A549 (cell line): ENCODE results near the gene PNMT. TPM values are rescaled to one million over a fixed set of nuclear protein-coding genes. Genes with fewer than 3 reads are reported as not detected.

Experiments used
- ATAC-seq, 2 experiments: fragments of 200-7000 bp in 1 of 2; fragments of >200 bp in 1 of 2; cut with Nextera tagmentation in 1 of 2; cut with Tn5 transposase in 1 of 2; 3 replicates each; pipeline versions ENCODE4 v1.8.0 to v1.9.1; 2018 to 2020; ENCODE audit warnings: mild to moderate bottlenecking in 1 of 2, moderate library complexity in 1 of 2
- CTCF ChIA-PET: fragments of 300-600 bp; sonication (Branson Sonifier 250); formaldehyde crosslinking; extraction: SDS; loops from one replicate; lab custom pipeline; 2021; ENCODE audit warnings: antibody characterized with exemption, inconsistent platforms; lab: Yijun Ruan, JAX
- POLR2A ChIA-PET: fragments of 350-600 bp; formaldehyde crosslinking; extraction: SDS; loops from one replicate; lab custom pipeline; 2021; ENCODE audit warnings: antibody characterized with exemption, inconsistent platforms; lab: Yijun Ruan, JAX
- DNase-seq, 2 experiments: peaks; one replicate each; pipeline versions ENCODE4 v3.0.0 to v3.0.0-alpha.2; 2011 to 2016; ENCODE audit warnings: low read depth in 1 of 2, low spot score in 1 of 2
- FAIRE-seq: peaks from 2 replicates; lab custom pipeline; 2011; peaks lifted over from hg19 to GRCh38; lab: Jason Lieb, UNC
- H3K27ac ChIP-seq, 2 experiments: fragments of >200 bp; sonication (Bioruptor Twin); formaldehyde crosslinking; 3 replicates each; pipeline ENCODE4 v1.5.1; 2016 to 2017
- H3K4me1 ChIP-seq: fragments of >200 bp; sonication (Bioruptor Twin); formaldehyde crosslinking; 3 replicates; pipeline ENCODE4 v1.6.1; 2016
- H3K4me2 ChIP-seq: fragments of >200 bp; sonication (Bioruptor Twin); formaldehyde crosslinking; 3 replicates; pipeline ENCODE4 v1.6.1; 2016
- H3K4me3 ChIP-seq: fragments of >200 bp; sonication (Bioruptor Twin); formaldehyde crosslinking; 3 replicates; pipeline ENCODE4 v1.5.1; 2016
- H3K9me3 ChIP-seq: fragments of >200 bp; sonication (Bioruptor Twin); formaldehyde crosslinking; 3 replicates; pipeline ENCODE4 v1.6.1; 2016
- BCL3 ChIP-seq: fragments of >200 bp; sonication (Bioruptor Twin); formaldehyde crosslinking; IDR thresholded peaks from 3 replicates; pipeline ENCODE4 v1.6.1; 2016
- CEBPB ChIP-seq, 2 experiments: fragments of >200 bp in 1 of 2; sonication (Bioruptor Twin) in 1 of 2; formaldehyde crosslinking in 1 of 2; IDR thresholded peaks; 2 replicates each; pipeline ENCODE4 v1.6.1; 2012 to 2016
- CHD4 ChIP-seq: fragments of 200-600 bp; sonication (generic); IDR thresholded peaks from 2 replicates; pipeline ENCODE4 v1.6.1; 2016; ENCODE audit warnings: antibody characterized with exemption, mild to moderate bottlenecking, borderline replicate concordance
- EHMT2 ChIP-seq: fragments of 200-600 bp; sonication (generic); IDR thresholded peaks from 2 replicates; pipeline ENCODE4 v1.6.1; 2016; ENCODE audit warnings: antibody characterized with exemption, low read depth, mild to moderate bottlenecking, moderate library complexity
- EP300 ChIP-seq, 2 experiments: fragments of >200 bp; sonication (Bioruptor Twin); formaldehyde crosslinking; IDR thresholded peaks; 2 replicates in 1 of 2; 3 replicates in 1 of 2; pipeline ENCODE4 v1.6.1; 2016 to 2017
- FOSL2 ChIP-seq, 2 experiments: fragments of 450-650 bp in 1 of 2; fragments of >200 bp in 1 of 2; sonication (Bioruptor Twin) in 1 of 2; formaldehyde crosslinking; IDR thresholded peaks; 2 replicates each; pipeline versions ENCODE4 v1.5.0 to v1.6.1; 2016 to 2020; ENCODE audit warnings: mild to moderate bottlenecking in 1 of 2, moderate library complexity in 1 of 2
- GATA3 ChIP-seq: IDR thresholded peaks from 2 replicates; pipeline ENCODE4 v1.6.1; 2012; ENCODE audit warnings: borderline replicate concordance
- HDAC2 ChIP-seq: fragments of 200-600 bp; sonication (generic); IDR thresholded peaks from 2 replicates; pipeline ENCODE4 v1.6.1; 2016
- HMGXB4 ChIP-seq: fragments of 250-450 bp; sonication (Bioruptor Pico); IDR thresholded peaks from 2 replicates; pipeline ENCODE4 v1.5.0; 2021; ENCODE audit warnings: mild to moderate bottlenecking, moderate library complexity, borderline replicate concordance
- HOXA7 ChIP-seq: fragments of 250-450 bp; sonication (Bioruptor Pico); IDR thresholded peaks from 2 replicates; pipeline ENCODE4 v1.5.0; 2020; ENCODE audit warnings: mild to moderate bottlenecking, moderate library complexity
- JUN ChIP-seq, 2 experiments: fragments of >200 bp; sonication (Bioruptor Twin); formaldehyde crosslinking; IDR thresholded peaks; 2 replicates in 1 of 2; 3 replicates in 1 of 2; pipeline ENCODE4 v1.6.1; 2016 to 2017
- KDM1A ChIP-seq: fragments of 200-600 bp; sonication (generic); IDR thresholded peaks from 2 replicates; pipeline ENCODE4 v1.6.1; 2016; ENCODE audit warnings: low read depth, mild to moderate bottlenecking
- KDM5A ChIP-seq: fragments of 200-600 bp; sonication (generic); IDR thresholded peaks from 2 replicates; pipeline ENCODE4 v1.6.1; 2016; ENCODE audit warnings: antibody characterized with exemption, mild to moderate bottlenecking
- MAFK ChIP-seq: fragments of 450-650 bp; IDR thresholded peaks from 2 replicates; pipeline ENCODE4 v1.6.1; 2014; ENCODE audit not compliant: partially characterized antibody
- MAX ChIP-seq: IDR thresholded peaks from 2 replicates; pipeline ENCODE4 v1.6.1; 2012
- MAZ ChIP-seq: fragments of 150-350 bp; IDR thresholded peaks from 2 replicates; pipeline ENCODE4 v1.6.1; 2014; ENCODE audit warnings: antibody characterized with exemption, low read depth, low read length, borderline replicate concordance
- NR3C1 ChIP-seq: fragments of >200 bp; sonication (Bioruptor Twin); formaldehyde crosslinking; IDR thresholded peaks from 3 replicates; pipeline ENCODE4 v1.6.1; 2017
- PHF8 ChIP-seq: fragments of 200-600 bp; sonication (generic); IDR thresholded peaks from 2 replicates; pipeline ENCODE4 v1.6.1; 2016; ENCODE audit warnings: low read depth, mild to moderate bottlenecking, antibody characterized with exemption, moderate library complexity, borderline replicate concordance
- POLR2A ChIP-seq: IDR thresholded peaks from 2 replicates; pipeline ENCODE4 v1.6.1; 2012; ENCODE audit warnings: mild to moderate bottlenecking, low read length
- RAD21 ChIP-seq, 2 experiments: fragments of >200 bp in 1 of 2; sonication (Bioruptor Twin) in 1 of 2; formaldehyde crosslinking in 1 of 2; IDR thresholded peaks in 1 of 2; conservative IDR thresholded peaks in 1 of 2; 2 replicates in 1 of 2; 3 replicates in 1 of 2; pipeline ENCODE4 v1.6.1; 2012 to 2018; ENCODE audit warnings: inconsistent platforms in 1 of 2
- RARB ChIP-seq: fragments of 250-450 bp; sonication (Bioruptor Pico); IDR thresholded peaks from 2 replicates; pipeline ENCODE4 v1.8.0; 2021; ENCODE audit warnings: mild to moderate bottlenecking, moderate library complexity
- RFX5 ChIP-seq: fragments of 450-650 bp; IDR thresholded peaks from 2 replicates; pipeline ENCODE4 v1.7.1; 2014; ENCODE audit warnings: antibody characterized with exemption, mild to moderate bottlenecking, moderate library complexity
- RNF2 ChIP-seq: fragments of 200-600 bp; sonication (generic); IDR thresholded peaks from 2 replicates; pipeline ENCODE4 v1.6.1; 2016; ENCODE audit warnings: low read depth, mild to moderate bottlenecking, antibody characterized with exemption, moderate library complexity, borderline replicate concordance
- SMC3 ChIP-seq: fragments of >200 bp; sonication (Bioruptor Twin); formaldehyde crosslinking; IDR thresholded peaks from 3 replicates; pipeline ENCODE4 v1.6.1; 2018; ENCODE audit warnings: inconsistent platforms
- TP53 ChIP-seq: fragments of 250-450 bp; sonication (Bioruptor Pico); IDR thresholded peaks from 2 replicates; pipeline ENCODE4 v1.5.0; 2021; ENCODE audit warnings: mild to moderate bottlenecking, moderate library complexity
- ZNF302 ChIP-seq: fragments of 250-450 bp; sonication (Bioruptor Pico); IDR thresholded peaks from 2 replicates; pipeline ENCODE4 v1.9.0; 2021; ENCODE audit warnings: inconsistent platforms, mild to moderate bottlenecking, moderate library complexity
- ZSCAN20 ChIP-seq: fragments of 250-450 bp; sonication (Bioruptor Pico); IDR thresholded peaks from 2 replicates; pipeline ENCODE4 v1.8.0; 2022; ENCODE audit warnings: mild to moderate bottlenecking, moderate library complexity
- WGBS: methylation state at CpG from one replicate; pipeline ENCODE4 v1.1.6; 2017; ENCODE audit errors: missing lambda C conversion rate; 5-methylcytosine and 5-hydroxymethylcytosine counted together
- polyA plus RNA-seq, 4 experiments: library from polyadenylated mRNA; depleted of rRNA in 3 of 4; stranded (reverse); fragments of >200 nt; fragmentation: RNase III in 1 of 4; extraction: RNeasy Plus Mini Kit Qiagen cat#74134 plus additional on column Dnase treatment in 1 of 4; gene quantifications; 2 replicates in 3 of 4; 3 replicates in 1 of 4; pipeline ENCODE4 v1.2.3, GENCODE V29; 2011 to 2017

PNMT gene
- polyA plus RNA-seq, 2 of the 4 experiments (the other 2 are of a cell fraction) = not detected

GRCh38 chr17:39625198-39625785 lies 43.0 kb upstream of the PNMT start:
- H3K9me3 ChIP-seq = no peaks in the 10 kb centered on the region
- ChIA-PET POLR2A (interaction anchor here (0.6 kb wide), 1 partner anchor 207 kb away, joined by 4 read pairs; no protein-coding TSS in a partner anchor), CTCF (interaction anchor here (0.8 to 58.8 kb wide), 14 partner anchors 8 to 418 kb away, joined by 3 to 1581 read pairs (median 24); partner anchors contain the start of genes ERBB2, MIEN1, NEUROD2 and PGAP3)
- no peak for TF ChIP-seq CEBPB (IDR thresholded peaks at IDR 0.05)
- TF ChIP-seq NR3C1 = no peak
- TF ChIP-seq PHF8 = no peak
- no peak for TF ChIP-seq RNF2
- TF ChIP-seq KDM5A = no peak
- TF ChIP-seq HDAC2 = no peak
- TF ChIP-seq CHD4 = no peak
- TF ChIP-seq JUN (IDR thresholded peaks at IDR 0.05) = no peak
- TF ChIP-seq GATA3 = no peak
- no peak for TF ChIP-seq SMC3
- H3K4me2 ChIP-seq = no peak overlapping the region
- 47% methylated on average over 5 of the region's 5 CpGs for WGBS
- no peak overlapping the region for H3K4me3 ChIP-seq
- no peak overlapping the region for H3K27ac ChIP-seq
- no peak for ATAC-seq
- DNase-seq = no peak
- peaks cover 14% of the 10 kb centered on the region; the same call in 2 of the 3 replicates for H3K4me1 ChIP-seq
- FAIRE-seq = no peak

- WGBS = 59% methylated on average over 29 of the region's 29 CpGs
- CTCF ChIA-PET = interaction anchor here (0.8 to 58.8 kb wide), 11 partner anchors 8 to 428 kb away, joined by 3 to 1581 read pairs (median 4); partner anchors contain the start of genes ERBB2, MIEN1, NEUROD2 and PGAP3
- Histone ChIP-seq H3K9me3 (no peaks in the 10 kb centered on the region), H3K4me3 (peak within 1 kb of the TSS; percentile 25), H3K4me2 (peak within 1 kb of the TSS; percentile 76), H3K27ac (peak within 1 kb of the TSS in 1 of 2 experiments; percentile 19; a peak in 2 of 6 replicates), H3K4me1 (peaks cover 14% of the 10 kb centered on the region; the same call in 2 of the 3 replicates)
- POLR2A ChIA-PET = no interaction called here
- TF ChIP-seq HOXA7 (CRISPR knock-in tag) = no peak
- TF ChIP-seq MAFK = no peak
- no peak for TF ChIP-seq HMGXB4 (CRISPR knock-in tag)
- no peak for TF ChIP-seq PHF8
- no peak for TF ChIP-seq RAD21 (conservative IDR thresholded peaks at IDR 0.05 in 1 of 2, IDR thresholded peaks at IDR 0.05 in 1 of 2)
- DNase-seq (no peak), FAIRE-seq (no peak), ATAC-seq (no peak)
Measured at GRCh38 chr17:39626171-39627046, 41.8 kb upstream of the PNMT start, which contains the start of gene PPP1R1B. Gene PPP1R1B (plus strand): TSS chr17:39626952. CDS start chr17:39627393, 441 bp downstream.

- H3K4me1 ChIP-seq = peaks cover 12% of the 10 kb centered on the region; the same call in 2 of the 3 replicates
- DNase-seq = no peak
- H3K27ac ChIP-seq = peak overlapping the region in 1 of 2 experiments; percentile 19; a peak in 2 of 6 replicates
- POLR2A ChIA-PET = no interaction called here
- peak overlapping the region; percentile 25 for H3K4me3 ChIP-seq
- no peaks in the 10 kb centered on the region for H3K9me3 ChIP-seq
- H3K4me2 ChIP-seq = peak overlapping the region; percentile 76
- CTCF ChIA-PET = interaction anchor here (0.6 to 58.8 kb wide), 8 partner anchors 8 to 429 kb away, joined by 3 to 1581 read pairs (median 375); partner anchors contain the start of genes ERBB2, NEUROD2, PGAP3 and PNMT
- TF ChIP-seq MAX (no peak), RAD21 (conservative IDR thresholded peaks at IDR 0.05 in 1 of 2, IDR thresholded peaks at IDR 0.05 in 1 of 2) (no peak), ZNF302 (CRISPR knock-in tag) (no peak), RFX5 (no peak), FOSL2 (IDR thresholded peaks at IDR 0.05) (no peak), FOSL2 (CRISPR knock-in tag; IDR thresholded peaks at IDR 0.05) (no peak), KDM1A (no peak), POLR2A (no peak), EP300 (IDR thresholded peaks at IDR 0.05) (no peak), MAZ (no peak), KDM5A (no peak), ZSCAN20 (no peak), BCL3 (no peak), RARB (CRISPR knock-in tag) (no peak), NR3C1 (no peak), EHMT2 (no peak), TP53 (CRISPR knock-in tag) (no peak)
- TF ChIP-seq, all 56 proteins: peak for 0
- WGBS = 11% methylated on average over 23 of the region's 72 CpGs
- FAIRE-seq (no peak), ATAC-seq (no peak)
Measured at GRCh38 chr17:39627047-39627711, 41.1 kb upstream of the PNMT start.
